ENCODE data around the gene AJUBA. TPM values are rescaled to one million over a fixed set of nuclear protein-coding genes. Genes with fewer than 3 reads are reported as not detected.

AJUBA gene
- 19.2 and 54.1 TPM in 2 replicates for total RNA-seq (ENCODE audit: low replicate concordance)

GRCh38 chr14:22982477-22983245, at the start of gene AJUBA:
Gene AJUBA, minus strand, starts transcription at chr14:22982551. Its CDS starts 285 bp downstream, at chr14:22982266.

GRCh38 chr14:23009939-23010726, 27.8 kb upstream of the AJUBA start, which contains the start of gene C14orf93:
Gene C14orf93, minus strand, starts transcription at chr14:23010143. Its CDS starts 11,120 bp downstream, at chr14:22999023.

GRCh38 chr14:22929104-22929960, 53.0 kb downstream of the AJUBA start, which contains the start of gene PRMT5:
Gene PRMT5, minus strand, starts transcription at chr14:22929376. Its CDS starts 15 bp downstream, at chr14:22929361.

Other genes starting within 250 kb of the AJUBA start
- gene OXA1L, start 215.9 kb downstream of the AJUBA start, total RNA-seq (ENCODE audit: low replicate concordance) = 31.8 and 84.5 TPM in 2 replicates
- gene SLC7A7, start 167.1 kb downstream of the AJUBA start, total RNA-seq (ENCODE audit: low replicate concordance) = 1.2 and 16.2 TPM in 2 replicates
- 39.5 and 75.6 TPM in 2 replicates for gene MRPL52, start 152.7 kb downstream of the AJUBA start, total RNA-seq (ENCODE audit: low replicate concordance)
- 361 and 371 TPM in 2 replicates for gene MMP14, start 146.0 kb downstream of the AJUBA start, total RNA-seq (ENCODE audit: low replicate concordance)
- gene LRP10, start 110.8 kb downstream of the AJUBA start, total RNA-seq (ENCODE audit: low replicate concordance) = 47.1 and 59.4 TPM in 2 replicates
- 0.08 TPM in 1 of 2 replicates, not detected in the other for gene REM2, start 99.3 kb downstream of the AJUBA start, total RNA-seq (ENCODE audit: low replicate concordance)
- 46.7 and 118 TPM in 2 replicates for gene RBM23, start 63.4 kb downstream of the AJUBA start, total RNA-seq (ENCODE audit: low replicate concordance)
- gene PRMT5, start 53.2 kb downstream of the AJUBA start, total RNA-seq (ENCODE audit: low replicate concordance) = 61.3 and 86.6 TPM in 2 replicates
- 27.0 and 29.3 TPM in 2 replicates for gene HAUS4, start 25.5 kb downstream of the AJUBA start, total RNA-seq (ENCODE audit: low replicate concordance)
- gene C14orf93, start 27.6 kb upstream of the AJUBA start, total RNA-seq (ENCODE audit: low replicate concordance) = 6.2 and 10.6 TPM in 2 replicates
- 210 and 299 TPM in 2 replicates for gene PSMB5, start 52.3 kb upstream of the AJUBA start, total RNA-seq (ENCODE audit: low replicate concordance)
- not detected in 2 replicates for gene PSMB11, start 59.7 kb upstream of the AJUBA start, total RNA-seq (ENCODE audit: low replicate concordance)
- gene CDH24, start 75.0 kb upstream of the AJUBA start, total RNA-seq (ENCODE audit: low replicate concordance) = 4.0 and 4.9 TPM in 2 replicates
- gene ACIN1, start 112.6 kb upstream of the AJUBA start, total RNA-seq (ENCODE audit: low replicate concordance) = 55.7 and 70.0 TPM in 2 replicates
- gene C14orf119, start 113.0 kb upstream of the AJUBA start, total RNA-seq (ENCODE audit: low replicate concordance) = 53.4 and 58.8 TPM in 2 replicates
- 0.12 TPM in 1 of 2 replicates, not detected in the other for gene CIROP, start 122.4 kb upstream of the AJUBA start, total RNA-seq (ENCODE audit: low replicate concordance)
- gene CEBPE, start 136.7 kb upstream of the AJUBA start, total RNA-seq (ENCODE audit: low replicate concordance) = not detected in 2 replicates
- gene SLC7A8, start 201.1 kb upstream of the AJUBA start, total RNA-seq (ENCODE audit: low replicate concordance) = 0.15 and 16.1 TPM in 2 replicates